PC-9 (cell line): Measurements from ENCODE around the gene ALX4.

ENCODE experiments used
- EZH2 ChIP-seq: fragments of 200-600 bp; sonication (generic); IDR thresholded peaks from 2 replicates; pipeline ENCODE4 v1.8.0; 2017; ENCODE audit warnings: antibody characterized with exemption, low read depth
- TF ChIP-seq, protein P1 (sequence below): fragments of 200-600 bp; sonication (generic); conservative IDR thresholded peaks from 2 replicates; pipeline ENCODE4 v1.6.1; 2017; ENCODE audit warnings: mixed run types, antibody characterized with exemption, mild to moderate bottlenecking, moderate library complexity

DNA sequence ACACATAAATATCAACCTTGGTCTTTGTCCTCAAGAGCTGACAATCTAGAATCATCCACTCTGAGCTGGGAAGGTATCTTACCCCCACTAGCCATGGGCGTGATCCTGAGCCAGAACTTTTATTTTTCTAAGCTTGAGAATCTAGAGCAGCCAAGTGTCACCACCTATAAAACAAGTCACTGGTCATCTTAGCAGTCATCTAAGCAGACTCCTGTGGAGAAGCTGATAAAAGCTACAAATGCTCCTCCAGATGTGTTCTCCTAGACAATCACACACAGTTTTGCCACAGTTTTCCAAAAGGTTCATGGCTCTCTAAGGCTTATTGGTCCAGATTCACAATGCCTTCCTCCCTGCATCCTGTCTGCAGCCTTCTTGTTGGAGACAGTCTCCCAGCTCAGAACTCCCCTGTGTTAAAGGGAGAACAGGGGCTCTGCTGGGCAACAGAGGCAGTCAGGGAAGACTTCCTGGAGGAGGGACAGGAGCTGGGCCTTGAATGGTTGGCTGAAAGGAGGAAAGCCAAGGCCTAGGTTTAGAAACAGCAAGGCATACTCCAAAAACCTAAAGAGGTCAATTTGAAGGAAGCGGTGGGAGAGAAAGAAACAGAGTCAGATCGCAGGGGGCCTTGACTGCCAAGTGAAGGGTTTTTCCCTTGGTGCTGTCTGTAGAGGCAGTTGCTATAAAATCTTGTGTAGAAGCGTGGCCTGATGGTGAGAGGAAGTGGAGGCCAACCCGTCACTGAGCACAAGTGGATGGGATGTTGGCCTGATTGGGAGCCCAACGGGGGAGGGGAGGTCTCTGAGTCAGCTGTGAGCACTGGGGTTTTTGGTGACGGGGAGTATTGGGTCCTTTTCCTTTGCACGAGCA, 42.0 kb downstream of the ALX4 start:
- TF ChIP-seq EZH2: no peak
- TF ChIP-seq, protein P1, sequence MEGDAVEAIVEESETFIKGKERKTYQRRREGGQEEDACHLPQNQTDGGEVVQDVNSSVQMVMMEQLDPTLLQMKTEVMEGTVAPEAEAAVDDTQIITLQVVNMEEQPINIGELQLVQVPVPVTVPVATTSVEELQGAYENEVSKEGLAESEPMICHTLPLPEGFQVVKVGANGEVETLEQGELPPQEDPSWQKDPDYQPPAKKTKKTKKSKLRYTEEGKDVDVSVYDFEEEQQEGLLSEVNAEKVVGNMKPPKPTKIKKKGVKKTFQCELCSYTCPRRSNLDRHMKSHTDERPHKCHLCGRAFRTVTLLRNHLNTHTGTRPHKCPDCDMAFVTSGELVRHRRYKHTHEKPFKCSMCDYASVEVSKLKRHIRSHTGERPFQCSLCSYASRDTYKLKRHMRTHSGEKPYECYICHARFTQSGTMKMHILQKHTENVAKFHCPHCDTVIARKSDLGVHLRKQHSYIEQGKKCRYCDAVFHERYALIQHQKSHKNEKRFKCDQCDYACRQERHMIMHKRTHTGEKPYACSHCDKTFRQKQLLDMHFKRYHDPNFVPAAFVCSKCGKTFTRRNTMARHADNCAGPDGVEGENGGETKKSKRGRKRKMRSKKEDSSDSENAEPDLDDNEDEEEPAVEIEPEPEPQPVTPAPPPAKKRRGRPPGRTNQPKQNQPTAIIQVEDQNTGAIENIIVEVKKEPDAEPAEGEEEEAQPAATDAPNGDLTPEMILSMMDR: no peak
